Measurements from ENCODE around the gene LTB4R2.

DNA sequence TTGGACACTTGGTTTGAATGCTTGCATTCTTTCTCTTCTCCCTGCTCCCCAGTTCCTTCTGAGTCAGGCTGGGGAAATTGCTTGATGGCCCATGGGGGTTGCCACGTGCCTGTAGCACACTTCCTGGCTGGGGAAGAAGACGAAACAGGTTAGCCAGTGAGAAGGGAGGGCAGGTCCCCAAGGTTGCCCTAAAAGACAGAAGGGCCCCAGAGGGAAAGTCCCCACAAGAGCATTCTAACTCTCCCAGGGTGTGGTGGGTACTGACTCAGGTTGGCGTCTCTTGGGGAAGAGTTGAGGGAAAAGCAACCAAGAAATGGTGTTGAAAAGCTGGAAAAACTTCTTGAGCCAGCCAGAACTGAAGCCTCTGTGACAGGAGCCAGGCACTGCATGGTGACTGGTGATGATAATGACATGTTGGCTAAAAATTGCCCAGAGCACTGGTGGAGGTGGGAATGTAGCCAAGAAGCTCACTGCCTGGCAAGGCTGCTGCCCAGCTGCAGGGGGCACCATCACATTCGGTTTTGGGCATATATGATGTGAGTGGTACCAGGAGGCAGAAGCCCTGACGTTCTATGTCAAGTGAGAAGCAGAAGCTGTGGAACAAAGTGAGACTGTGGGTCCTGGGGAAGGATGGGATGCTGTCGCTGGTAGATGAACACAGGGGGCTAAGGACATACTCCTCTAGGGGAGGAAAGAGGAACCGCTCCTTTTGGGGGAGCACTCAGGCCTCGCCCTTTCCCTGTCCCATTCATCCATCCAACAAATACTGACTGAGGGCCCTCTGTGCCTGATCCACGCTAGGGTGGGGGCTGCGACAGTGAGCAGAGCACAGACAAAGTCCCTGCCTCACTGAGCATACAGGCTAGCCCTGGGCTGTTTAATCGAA, 30.4 kb upstream of the LTB4R2 start:
- TF ChIP-seq, protein P1, sequence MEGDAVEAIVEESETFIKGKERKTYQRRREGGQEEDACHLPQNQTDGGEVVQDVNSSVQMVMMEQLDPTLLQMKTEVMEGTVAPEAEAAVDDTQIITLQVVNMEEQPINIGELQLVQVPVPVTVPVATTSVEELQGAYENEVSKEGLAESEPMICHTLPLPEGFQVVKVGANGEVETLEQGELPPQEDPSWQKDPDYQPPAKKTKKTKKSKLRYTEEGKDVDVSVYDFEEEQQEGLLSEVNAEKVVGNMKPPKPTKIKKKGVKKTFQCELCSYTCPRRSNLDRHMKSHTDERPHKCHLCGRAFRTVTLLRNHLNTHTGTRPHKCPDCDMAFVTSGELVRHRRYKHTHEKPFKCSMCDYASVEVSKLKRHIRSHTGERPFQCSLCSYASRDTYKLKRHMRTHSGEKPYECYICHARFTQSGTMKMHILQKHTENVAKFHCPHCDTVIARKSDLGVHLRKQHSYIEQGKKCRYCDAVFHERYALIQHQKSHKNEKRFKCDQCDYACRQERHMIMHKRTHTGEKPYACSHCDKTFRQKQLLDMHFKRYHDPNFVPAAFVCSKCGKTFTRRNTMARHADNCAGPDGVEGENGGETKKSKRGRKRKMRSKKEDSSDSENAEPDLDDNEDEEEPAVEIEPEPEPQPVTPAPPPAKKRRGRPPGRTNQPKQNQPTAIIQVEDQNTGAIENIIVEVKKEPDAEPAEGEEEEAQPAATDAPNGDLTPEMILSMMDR (conservative IDR thresholded peaks at IDR 0.05 in 1 of 2, IDR thresholded peaks at IDR 0.05 in 1 of 2; ENCODE audit: low read depth in 1 of 2, low read length in 2 of 2) = peak in 1 of 2 donors; percentile 7
- no peak for TF ChIP-seq EZH2 (IDR thresholded peaks at IDR 0.05; ENCODE audit: low read length, missing control alignments)
